Mesenchymal stem cell (in vitro differentiated cells and primary cell): ENCODE results near the gene KCNAB2.

Experiments used
- DNase-seq: peaks from one replicate; pipeline ENCODE4 v3.0.0-alpha.2; 2013
- H2AFZ ChIP-seq: one replicate; pipeline ENCODE4 v1.6.1; 2013; ENCODE audit warnings: low read depth, mild to moderate bottlenecking, control low read depth, inconsistent platforms, low read length, moderate library complexity
- H2AK5ac ChIP-seq: 2 replicates; pipeline ENCODE4 v1.6.1; 2013; ENCODE audit warnings: low read length, moderate library complexity, mild to moderate bottlenecking, inconsistent platforms; ENCODE audit not compliant: severe bottlenecking
- H2BK120ac ChIP-seq: one replicate; pipeline ENCODE4 v1.6.1; 2013; ENCODE audit warnings: low read depth, mild to moderate bottlenecking, inconsistent platforms, low read length, moderate library complexity
- H2BK12ac ChIP-seq, 2 experiments: one replicate each; pipeline ENCODE4 v1.6.1; 2013; ENCODE audit warnings: inconsistent platforms in 2 of 2, low read length in 2 of 2, mild to moderate bottlenecking in 2 of 2, moderate library complexity in 2 of 2, control low read depth in 1 of 2
- H2BK15ac ChIP-seq: one replicate; pipeline ENCODE4 v1.6.1; 2013; ENCODE audit warnings: mild to moderate bottlenecking, low read depth, inconsistent platforms; ENCODE audit not compliant: poor library complexity, severe bottlenecking
- H2BK5ac ChIP-seq: 2 replicates; pipeline ENCODE4 v1.6.1; 2013; ENCODE audit warnings: low read depth, mild to moderate bottlenecking, low read length, control low read depth, inconsistent platforms; ENCODE audit not compliant: poor library complexity, severe bottlenecking
- H3K14ac ChIP-seq, 2 experiments: one replicate each; pipeline ENCODE4 v1.6.1; 2013; ENCODE audit warnings: inconsistent platforms in 2 of 2, low read length in 2 of 2, control low read depth in 1 of 2, mild to moderate bottlenecking in 1 of 2, moderate library complexity in 1 of 2
- H3K18ac ChIP-seq, 2 experiments: one replicate each; pipeline ENCODE4 v1.6.1; 2013; ENCODE audit warnings: inconsistent platforms in 2 of 2, low read length in 2 of 2, control low read depth in 1 of 2, low read depth in 1 of 2, mild to moderate bottlenecking in 1 of 2
- H3K23ac ChIP-seq, 2 experiments: one replicate each; pipeline ENCODE4 v1.6.1; 2013; ENCODE audit warnings: inconsistent platforms in 2 of 2, low read length in 2 of 2, mild to moderate bottlenecking in 2 of 2, moderate library complexity in 2 of 2, control low read depth in 1 of 2
- H3K27ac ChIP-seq: 2 replicates; pipeline ENCODE4 v1.5.1; 2013; ENCODE audit warnings: mild to moderate bottlenecking, moderate library complexity, low read length, control low read depth, inconsistent platforms; ENCODE audit not compliant: poor library complexity, severe bottlenecking
- H3K27me3 ChIP-seq, 2 experiments: 2 replicates each; pipeline versions ENCODE4 v1.6.1 to v1.7.0; 2013; ENCODE audit warnings: low read length in 2 of 2, mild to moderate bottlenecking in 2 of 2, moderate library complexity in 2 of 2, control low read depth in 1 of 2, inconsistent platforms in 1 of 2; ENCODE audit not compliant: control insufficient read depth in 1 of 2, insufficient read depth in 1 of 2
- H3K36me3 ChIP-seq, 2 experiments: 2 replicates each; pipeline versions ENCODE4 v1.6.1 to v1.7.0; 2013; ENCODE audit warnings: low read length in 2 of 2, control low read depth in 1 of 2, inconsistent platforms in 1 of 2, low read depth in 1 of 2, mild to moderate bottlenecking in 1 of 2; ENCODE audit not compliant: insufficient read depth in 2 of 2, control insufficient read depth in 1 of 2
- H3K4ac ChIP-seq, 2 experiments: one replicate each; pipeline ENCODE4 v1.6.1; 2013; ENCODE audit warnings: inconsistent platforms in 2 of 2, low read length in 2 of 2, mild to moderate bottlenecking in 2 of 2, moderate library complexity in 2 of 2, control low read depth in 1 of 2, low read depth in 1 of 2
- H3K4me1 ChIP-seq: 2 replicates; pipeline ENCODE4 v1.6.1; 2013; ENCODE audit warnings: low read depth, low read length, control low read depth; ENCODE audit not compliant: control insufficient read depth, insufficient read depth
- H3K4me2 ChIP-seq: 2 replicates; pipeline ENCODE4 v1.6.1; 2013; ENCODE audit warnings: low read length, mild to moderate bottlenecking, inconsistent platforms; ENCODE audit not compliant: poor library complexity, severe bottlenecking
- H3K4me3 ChIP-seq, 2 experiments: 2 replicates each; pipeline versions ENCODE4 v1.5.1 to v1.7.0; 2013; ENCODE audit warnings: low read length in 2 of 2, mild to moderate bottlenecking in 2 of 2, control low read depth in 1 of 2, low read depth in 1 of 2; ENCODE audit not compliant: insufficient read depth in 1 of 2
- H3K79me1 ChIP-seq: replicated peaks from 2 replicates; pipeline ENCODE4 v1.6.1; 2013; ENCODE audit warnings: mild to moderate bottlenecking, control low read depth, low read length, inconsistent platforms; ENCODE audit not compliant: poor library complexity, severe bottlenecking
- H3K9ac ChIP-seq: 2 replicates; pipeline ENCODE4 v1.7.0; 2013; ENCODE audit warnings: mild to moderate bottlenecking, low read length, moderate library complexity
- H3K9me3 ChIP-seq: 2 replicates; pipeline ENCODE4 v1.7.0; 2013; ENCODE audit warnings: mild to moderate bottlenecking, low read length; ENCODE audit not compliant: control insufficient read depth
- H4K8ac ChIP-seq: one replicate; pipeline ENCODE4 v1.6.1; 2013; ENCODE audit warnings: inconsistent platforms, mild to moderate bottlenecking, low read length, moderate library complexity
- H4K91ac ChIP-seq: one replicate; pipeline ENCODE4 v1.6.1; 2013; ENCODE audit warnings: mild to moderate bottlenecking, low read length, inconsistent platforms
- WGBS: methylation state at CpG from one replicate; pipeline ENCODE4 v1.1.7; 2013; ENCODE audit warnings: mixed read lengths; 5-methylcytosine and 5-hydroxymethylcytosine counted together

Gene KCNAB2

GRCh38 chr1:6039031-6039430 lies 6.7 kb upstream of the KCNAB2 start:
- no peak overlapping the region for H3K14ac ChIP-seq
- H2AFZ ChIP-seq, result no peak overlapping the region
- H2AK5ac ChIP-seq, result no peak overlapping the region
- peaks cover 10% of the 10 kb centered on the region for H3K4me1 ChIP-seq
- no peak overlapping the region for H2BK15ac ChIP-seq
- no peak overlapping the region for H3K27ac ChIP-seq
- no peaks in the 10 kb centered on the region for H3K79me1 ChIP-seq
- H3K9me3 ChIP-seq, result no peaks in the 10 kb centered on the region
- no peaks in the 10 kb centered on the region for H3K36me3 ChIP-seq
- 88% methylated on average over 15 of the region's 15 CpGs for WGBS
- H3K9ac ChIP-seq, result no peak overlapping the region
- no peak overlapping the region for H3K4me2 ChIP-seq
- H2BK12ac ChIP-seq, result no peak overlapping the region
- no peak overlapping the region for H3K4me3 ChIP-seq
- no peak overlapping the region for H3K23ac ChIP-seq
- no peak overlapping the region for H3K4ac ChIP-seq
- DNase-seq, result no peak
- no peak overlapping the region for H4K91ac ChIP-seq
- no peak overlapping the region for H2BK5ac ChIP-seq
- no peak overlapping the region for H4K8ac ChIP-seq
- peaks cover 33 to 41% of the 10 kb centered on the region in 2 experiments for H3K27me3 ChIP-seq
- no peak overlapping the region for H2BK120ac ChIP-seq
- no peak overlapping the region for H3K18ac ChIP-seq

- Histone ChIP-seq H3K4ac (no peak overlapping the region), H3K23ac (no peak overlapping the region), H3K4me2 (no peak overlapping the region), H2BK15ac (no peak overlapping the region), H4K8ac (no peak overlapping the region), H3K14ac (no peak overlapping the region), H3K79me1 (no peaks in the 10 kb centered on the region), H2AK5ac (no peak overlapping the region), H3K9ac (no peak overlapping the region), H3K9me3 (no peaks in the 10 kb centered on the region), H3K4me1 (peaks cover 7% of the 10 kb centered on the region), H2AFZ (no peak overlapping the region), H3K4me3 (no peak overlapping the region), H3K27me3 (peaks cover 19 to 30% of the 10 kb centered on the region in 2 experiments), H2BK120ac (no peak overlapping the region), H2BK5ac (no peak overlapping the region), H2BK12ac (no peak overlapping the region), H3K36me3 (no peaks in the 10 kb centered on the region), H4K91ac (no peak overlapping the region), H3K27ac (no peak overlapping the region), H3K18ac (no peak overlapping the region)
- 86% methylated on average over 15 of the region's 15 CpGs for WGBS
- no peak for DNase-seq
Observed at GRCh38 chr1:6040444-6040843, 5.2 kb upstream of the KCNAB2 start.

- Histone ChIP-seq H3K9ac (no peak overlapping the region), H3K23ac (no peak overlapping the region), H3K27ac (no peak overlapping the region), H2BK120ac (no peak overlapping the region), H3K18ac (no peak overlapping the region), H3K36me3 (no peaks in the 10 kb centered on the region), H4K91ac (no peak overlapping the region), H3K79me1 (no peaks in the 10 kb centered on the region), H2AK5ac (no peak overlapping the region), H3K4me3 (no peak overlapping the region), H2BK5ac (no peak overlapping the region), H2BK15ac (no peak overlapping the region), H3K4me1 (peaks cover 7% of the 10 kb centered on the region), H3K27me3 (peaks cover 18 to 30% of the 10 kb centered on the region in 2 experiments), H3K9me3 (no peaks in the 10 kb centered on the region), H2AFZ (no peak overlapping the region), H4K8ac (no peak overlapping the region), H2BK12ac (no peak overlapping the region), H3K4ac (no peak overlapping the region), H3K14ac (no peak overlapping the region), H3K4me2 (no peak overlapping the region)
- DNase-seq, result no peak
- WGBS, result 87% methylated on average over 22 of the region's 22 CpGs
Observed at GRCh38 chr1:6040861-6041415, 4.8 kb upstream of the KCNAB2 start.

- no peak for DNase-seq
- Histone ChIP-seq H3K79me1 (no peaks in the 10 kb centered on the region), H2AK5ac (no peak overlapping the region), H3K27me3 (peaks cover 18 to 30% of the 10 kb centered on the region in 2 experiments), H2BK5ac (no peak overlapping the region), H4K8ac (no peak overlapping the region), H3K4me2 (no peak overlapping the region), H2BK120ac (no peak overlapping the region), H3K4me3 (no peak overlapping the region), H3K4me1 (peaks cover 7% of the 10 kb centered on the region), H2BK15ac (no peak overlapping the region), H3K9me3 (no peaks in the 10 kb centered on the region), H3K27ac (no peak overlapping the region), H4K91ac (no peak overlapping the region), H3K14ac (no peak overlapping the region), H3K9ac (no peak overlapping the region), H3K36me3 (no peaks in the 10 kb centered on the region), H3K4ac (no peak overlapping the region), H2BK12ac (no peak overlapping the region), H2AFZ (no peak overlapping the region), H3K23ac (no peak overlapping the region), H3K18ac (no peak overlapping the region)
- WGBS, result 49% methylated on average over 19 of the region's 20 CpGs
Observed at GRCh38 chr1:6041432-6042062, 4.1 kb upstream of the KCNAB2 start.
